Testis (tissue), 3 donors: ENCODE measurements around the gene FXYD3. TPM values are rescaled to one million over a fixed set of nuclear protein-coding genes. Genes with fewer than 3 reads are reported as not detected.

ENCODE experiments used
- DNase-seq: peaks from one replicate; pipeline ENCODE4 v3.0.0-alpha.2; 2019
- H3K27ac ChIP-seq, 2 donors: fragments of 200-600 bp; sonication (generic); one replicate each; pipeline ENCODE4 v1.5.1; 2019
- H3K27me3 ChIP-seq: fragments of 200-600 bp; sonication (generic); one replicate; pipeline ENCODE4 v1.5.1; 2019
- H3K36me3 ChIP-seq: fragments of 200-600 bp; sonication (generic); one replicate; pipeline ENCODE4 v1.5.1; 2017; ENCODE audit warnings: low read depth; ENCODE audit errors: missing control alignments
- H3K4me1 ChIP-seq: fragments of 200-600 bp; sonication (generic); one replicate; pipeline ENCODE4 v1.5.1; 2019
- H3K4me3 ChIP-seq, 2 donors: fragments of 200-600 bp; sonication (generic); one replicate each; pipeline ENCODE4 v1.5.1; 2017 to 2019
- H3K9me3 ChIP-seq: fragments of 200-600 bp; sonication (generic); one replicate; pipeline ENCODE4 v1.5.1; 2017
- POLR2A ChIP-seq: fragments of 450-650 bp; IDR thresholded peaks from one replicate; pipeline ENCODE4 v1.6.1; 2017; ENCODE audit warnings: antibody characterized with exemption, mild to moderate bottlenecking, moderate library complexity
- WGBS, 2 donors: methylation state at CpG; one replicate each; pipeline ENCODE4 v1.1.5; 2018; 5-methylcytosine and 5-hydroxymethylcytosine counted together
- intact Hi-C: fragments of 100-400 bp; cut with DNase I; formaldehyde crosslinking; loops from one replicate; pipeline ENCODE4 v1.15.1; 2023; ENCODE audit warnings: low total_unique reads
- polyA plus RNA-seq: library from polyadenylated mRNA; stranded (reverse); fragments of 350-450 nt; fragmentation: Illumina TruSeq; extraction: RNeasy Lipid Tissue Mini Kit (QIAGEN cat#74804); gene quantifications from one replicate; pipeline ENCODE4 v1.2.3, GENCODE V29; 2014; ENCODE audit warnings: low read depth, low replicate concordance; ENCODE audit not compliant: insufficient read depth
- total RNA-seq, 2 donors: library from RNA; depleted of rRNA; stranded (reverse); fragments of >200 nt; gene quantifications; one replicate each; pipeline ENCODE4 v1.2.3, GENCODE V29; 2016
- TF ChIP-seq, protein P1 (sequence below), 3 experiments: fragments of 450-650 bp in 2 of 3; fragments of 200-600 bp in 1 of 3; sonication (generic) in 1 of 3; IDR thresholded peaks; one replicate each; pipeline ENCODE4 v1.5.1; 2016 to 2019; ENCODE audit warnings: antibody characterized with exemption in 3 of 3, mild to moderate bottlenecking in 2 of 3, moderate library complexity in 1 of 3

FXYD3 gene
- total and polyA plus RNA-seq, 3 donors from 2014 or later: 2.6 TPM; not detected in 2

GRCh38 chr19:35162471-35163326 lies 47.1 kb downstream of the FXYD3 start:
- no peak for DNase-seq
- no peak for TF ChIP-seq POLR2A
- TF ChIP-seq, protein P1, sequence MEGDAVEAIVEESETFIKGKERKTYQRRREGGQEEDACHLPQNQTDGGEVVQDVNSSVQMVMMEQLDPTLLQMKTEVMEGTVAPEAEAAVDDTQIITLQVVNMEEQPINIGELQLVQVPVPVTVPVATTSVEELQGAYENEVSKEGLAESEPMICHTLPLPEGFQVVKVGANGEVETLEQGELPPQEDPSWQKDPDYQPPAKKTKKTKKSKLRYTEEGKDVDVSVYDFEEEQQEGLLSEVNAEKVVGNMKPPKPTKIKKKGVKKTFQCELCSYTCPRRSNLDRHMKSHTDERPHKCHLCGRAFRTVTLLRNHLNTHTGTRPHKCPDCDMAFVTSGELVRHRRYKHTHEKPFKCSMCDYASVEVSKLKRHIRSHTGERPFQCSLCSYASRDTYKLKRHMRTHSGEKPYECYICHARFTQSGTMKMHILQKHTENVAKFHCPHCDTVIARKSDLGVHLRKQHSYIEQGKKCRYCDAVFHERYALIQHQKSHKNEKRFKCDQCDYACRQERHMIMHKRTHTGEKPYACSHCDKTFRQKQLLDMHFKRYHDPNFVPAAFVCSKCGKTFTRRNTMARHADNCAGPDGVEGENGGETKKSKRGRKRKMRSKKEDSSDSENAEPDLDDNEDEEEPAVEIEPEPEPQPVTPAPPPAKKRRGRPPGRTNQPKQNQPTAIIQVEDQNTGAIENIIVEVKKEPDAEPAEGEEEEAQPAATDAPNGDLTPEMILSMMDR (IDR thresholded peaks at IDR 0.05): no peak
- H3K27me3 ChIP-seq: no peaks in the 10 kb centered on the region
- intact Hi-C loops: no loop called here
- H3K4me3 ChIP-seq: no peak overlapping the region
- no peaks in the 10 kb centered on the region for H3K4me1 ChIP-seq
- H3K9me3 ChIP-seq: no peaks in the 10 kb centered on the region
- no peaks in the 10 kb centered on the region for H3K36me3 ChIP-seq
- no peak overlapping the region for H3K27ac ChIP-seq
- 80 to 90% methylated on average over 6 of the region's 6 CpGs for WGBS, 2 donors

GRCh38 chr19:35164418-35164817 lies 48.8 kb downstream of the FXYD3 start:
- H3K4me1 ChIP-seq: no peaks in the 10 kb centered on the region
- H3K9me3 ChIP-seq: no peaks in the 10 kb centered on the region
- WGBS, 2 donors: 63 to 90% methylated on average over 2 of the region's 2 CpGs
- no peak for DNase-seq
- TF ChIP-seq POLR2A: no peak
- TF ChIP-seq, protein P1 (IDR thresholded peaks at IDR 0.05): no peak
- no peaks in the 10 kb centered on the region for H3K36me3 ChIP-seq
- no peak overlapping the region for H3K27ac ChIP-seq
- intact Hi-C loops: no loop called here
- no peak overlapping the region for H3K4me3 ChIP-seq
- no peaks in the 10 kb centered on the region for H3K27me3 ChIP-seq

GRCh38 chr19:35165200-35166058 lies 49.8 kb downstream of the FXYD3 start:
- intact Hi-C loops: no loop called here
- Histone ChIP-seq H3K27ac (no peak overlapping the region), H3K36me3 (no peaks in the 10 kb centered on the region), H3K27me3 (no peaks in the 10 kb centered on the region), H3K4me3 (no peak overlapping the region), H3K4me1 (no peaks in the 10 kb centered on the region), H3K9me3 (no peaks in the 10 kb centered on the region)
- DNase-seq: no peak
- TF ChIP-seq POLR2A: no peak
- TF ChIP-seq, protein P1 (IDR thresholded peaks at IDR 0.05): no peak
- WGBS, 2 donors: 74 to 77% methylated on average over 5 of the region's 5 CpGs

- Histone ChIP-seq H3K9me3 (no peaks in the 10 kb centered on the region), H3K4me1 (no peaks in the 10 kb centered on the region), H3K4me3 (no peak overlapping the region), H3K27me3 (no peaks in the 10 kb centered on the region), H3K27ac (no peak overlapping the region), H3K36me3 (no peaks in the 10 kb centered on the region)
- 94 to 95% methylated on average over 7 of the region's 7 CpGs for WGBS, 2 donors
- TF ChIP-seq, protein P1 (IDR thresholded peaks at IDR 0.05): no peak
- TF ChIP-seq POLR2A: no peak
- intact Hi-C loops: no loop called here
- no peak for DNase-seq
These were observed 50.8 kb downstream of the FXYD3 start for GRCh38 chr19:35166100-35167063.
